IMR-90 (cell line): ENCODE measurements around the gene CLEC16A. TPM values are rescaled to one million over a fixed set of nuclear protein-coding genes. Genes with fewer than 3 reads are reported as not detected.

Experiments used
- ATAC-seq: fragments of 200-7000 bp; cut with Tn5 transposase; 2 replicates; pipeline ENCODE4 v1.9.1; 2020; ENCODE audit warnings: low read depth, mild to moderate bottlenecking, moderate library complexity
- BruUV-seq: library from RNA; stranded (reverse); fragments of 400-500 nt; replicated peaks from 2 replicates; lab custom pipeline; 2021; lab: Mats Ljungman, UMichigan
- CTCF ChIA-PET: fragments of 300-600 bp; formaldehyde crosslinking; extraction: SDS; loops from one replicate; lab custom pipeline; 2021; ENCODE audit warnings: antibody characterized with exemption; lab: Yijun Ruan, JAX
- POLR2A ChIA-PET: fragments of 300-600 bp; sonication (Branson Sonifier 250); formaldehyde crosslinking; loops from one replicate; lab custom pipeline; 2022; ENCODE audit warnings: antibody characterized with exemption; ENCODE audit not compliant: unreplicated experiment; lab: Charles Lee
- DNase-seq: peaks from one replicate; pipeline ENCODE4 v3.0.0; 2013
- H2AFZ ChIP-seq: replicated peaks from 2 replicates; pipeline ENCODE3; 2013; ENCODE audit warnings: low read length, mild to moderate bottlenecking; ENCODE audit not compliant: poor library complexity
- H2AK5ac ChIP-seq: 2 replicates; pipeline ENCODE4 v1.6.1; 2013; ENCODE audit warnings: low read depth, low read length, inconsistent platforms
- H2AK9ac ChIP-seq: replicated peaks from 2 replicates; pipeline ENCODE3; 2013; ENCODE audit warnings: mild to moderate bottlenecking, low read depth, low read length, moderate library complexity; ENCODE audit not compliant: poor library complexity
- H2BK120ac ChIP-seq: 2 replicates; pipeline ENCODE4 v1.6.1; 2013; ENCODE audit warnings: low read depth, low read length, inconsistent platforms
- H2BK15ac ChIP-seq: 3 replicates; pipeline ENCODE4 v1.6.1; 2013; ENCODE audit warnings: low read depth, low read length, inconsistent platforms
- H2BK20ac ChIP-seq: 2 replicates; pipeline ENCODE4 v1.6.1; 2013; ENCODE audit warnings: low read depth, mild to moderate bottlenecking, inconsistent platforms, low read length, moderate library complexity
- H2BK5ac ChIP-seq: 2 replicates; pipeline ENCODE4 v1.6.1; 2013; ENCODE audit warnings: mild to moderate bottlenecking, low read depth, low read length, inconsistent platforms; ENCODE audit not compliant: poor library complexity, severe bottlenecking
- H3K14ac ChIP-seq: replicated peaks from 2 replicates; pipeline ENCODE4 v1.6.1; 2013; ENCODE audit warnings: low read depth, low read length, inconsistent platforms
- H3K18ac ChIP-seq: 2 replicates; pipeline ENCODE4 v1.6.1; 2013; ENCODE audit warnings: low read depth, low read length, control low read depth
- H3K23ac ChIP-seq: 2 replicates; pipeline ENCODE4 v1.6.1; 2013; ENCODE audit warnings: low read depth, low read length, inconsistent platforms
- H3K27ac ChIP-seq: 2 replicates; pipeline ENCODE4 v1.5.1; 2013; ENCODE audit warnings: mild to moderate bottlenecking, control low read depth, low read length; ENCODE audit not compliant: insufficient read depth
- H3K27me3 ChIP-seq: 2 replicates; pipeline ENCODE4 v1.6.1; 2013; ENCODE audit warnings: low read length; ENCODE audit not compliant: control insufficient read depth, insufficient read depth
- H3K36me3 ChIP-seq: 2 replicates; pipeline ENCODE4 v1.6.1; 2013; ENCODE audit warnings: low read length, mixed read lengths; ENCODE audit not compliant: control insufficient read depth, insufficient read depth
- H3K4ac ChIP-seq: 2 replicates; pipeline ENCODE4 v1.6.1; 2013; ENCODE audit warnings: low read depth, low read length, inconsistent platforms
- H3K4me1 ChIP-seq: 2 replicates; pipeline ENCODE4 v1.6.1; 2013; ENCODE audit warnings: low read length, mixed read lengths; ENCODE audit not compliant: control insufficient read depth, insufficient read depth
- H3K4me2 ChIP-seq: 2 replicates; pipeline ENCODE4 v1.6.1; 2013; ENCODE audit warnings: low read depth, mild to moderate bottlenecking, control low read depth, low read length, moderate library complexity
- H3K4me3 ChIP-seq: 2 replicates; pipeline ENCODE4 v1.5.1; 2013; ENCODE audit warnings: low read depth, mild to moderate bottlenecking, control low read depth, low read length, moderate library complexity; ENCODE audit not compliant: insufficient read depth
- H3K56ac ChIP-seq: 2 replicates; pipeline ENCODE4 v1.6.1; 2013; ENCODE audit warnings: low read length, inconsistent platforms; ENCODE audit not compliant: insufficient read depth; ENCODE audit errors: extremely low read depth
- H3K79me1 ChIP-seq, 2 experiments: 2 replicates each; pipeline ENCODE4 v1.6.1; 2013; ENCODE audit warnings: low read length in 2 of 2, inconsistent platforms in 1 of 2, low read depth in 1 of 2
- H3K9ac ChIP-seq: 2 replicates; pipeline ENCODE4 v1.6.1; 2013; ENCODE audit warnings: low read depth, low read length, control low read depth
- H3K9me1 ChIP-seq: 2 replicates; pipeline ENCODE4 v1.6.1; 2013; ENCODE audit warnings: low read length, inconsistent platforms; ENCODE audit not compliant: insufficient read depth
- H3K9me3 ChIP-seq: 2 replicates; pipeline ENCODE4 v1.6.1; 2013; ENCODE audit warnings: low read length; ENCODE audit not compliant: control insufficient read depth, insufficient read depth
- H4K20me1 ChIP-seq: 2 replicates; pipeline ENCODE4 v1.6.1; 2013; ENCODE audit warnings: low read length, inconsistent platforms; ENCODE audit not compliant: insufficient read depth
- H4K5ac ChIP-seq: 2 replicates; pipeline ENCODE4 v1.6.1; 2013; ENCODE audit warnings: mild to moderate bottlenecking, low read depth, low read length, control low read depth
- H4K8ac ChIP-seq, 2 experiments: 2 replicates each; pipeline ENCODE4 v1.6.1; 2013; ENCODE audit warnings: low read depth in 2 of 2, low read length in 2 of 2, control low read depth in 1 of 2, inconsistent platforms in 1 of 2
- H4K91ac ChIP-seq: 2 replicates; pipeline ENCODE4 v1.6.1; 2013; ENCODE audit warnings: low read depth, low read length, inconsistent platforms; ENCODE audit not compliant: insufficient read depth
- BHLHE40 ChIP-seq: fragments of 150-350 bp; IDR thresholded peaks from 2 replicates; pipeline ENCODE4 v1.6.1; 2016; ENCODE audit warnings: mild to moderate bottlenecking, low read depth, low read length
- CEBPB ChIP-seq: IDR thresholded peaks from 2 replicates; pipeline ENCODE4 v1.6.1; 2012; ENCODE audit warnings: low read depth, low read length, improper control_type of control experiment
- CHD1 ChIP-seq: IDR thresholded peaks from 2 replicates; pipeline ENCODE4 v1.6.1; 2012; ENCODE audit warnings: low read depth, low read length, improper control_type of control experiment
- FOS ChIP-seq: fragments of 150-350 bp; IDR thresholded peaks from 2 replicates; pipeline ENCODE4 v1.6.1; 2016; ENCODE audit warnings: low read depth, low read length
- MAFK ChIP-seq: IDR thresholded peaks from 2 replicates; pipeline ENCODE4 v1.6.1; 2012; ENCODE audit warnings: low read depth, low read length, improper control_type of control experiment
- MAZ ChIP-seq: IDR thresholded peaks from 2 replicates; pipeline ENCODE4 v1.6.1; 2012; ENCODE audit warnings: low read depth, mild to moderate bottlenecking, low read length, improper control_type of control experiment, moderate library complexity, borderline replicate concordance
- MXI1 ChIP-seq: IDR thresholded peaks from 2 replicates; pipeline ENCODE4 v1.6.1; 2012; ENCODE audit warnings: low read depth, mild to moderate bottlenecking, low read length, moderate library complexity, borderline replicate concordance
- NFE2L2 ChIP-seq: fragments of 150-350 bp; IDR thresholded peaks from 2 replicates; pipeline ENCODE4 v1.6.1; 2016; ENCODE audit warnings: low read depth, mild to moderate bottlenecking, low read length
- POLR2A ChIP-seq: IDR thresholded peaks from 2 replicates; pipeline ENCODE4 v1.6.1; 2012; ENCODE audit warnings: mild to moderate bottlenecking, low read depth, low read length
- RAD21 ChIP-seq: IDR thresholded peaks from 2 replicates; pipeline ENCODE4 v1.6.1; 2012; ENCODE audit warnings: low read length, improper control_type of control experiment
- RCOR1 ChIP-seq: IDR thresholded peaks from 2 replicates; pipeline ENCODE4 v1.6.1; 2012; ENCODE audit warnings: mild to moderate bottlenecking, low read length, improper control_type of control experiment; ENCODE audit not compliant: insufficient replicate concordance
- RFX5 ChIP-seq: IDR thresholded peaks from 2 replicates; pipeline ENCODE4 v1.8.0; 2012; ENCODE audit warnings: low read depth, mild to moderate bottlenecking, low read length, moderate library complexity
- SMC3 ChIP-seq: fragments of 150-350 bp; IDR thresholded peaks from 2 replicates; pipeline ENCODE4 v1.6.1; 2016; ENCODE audit warnings: low read depth, mild to moderate bottlenecking, antibody characterized with exemption, low read length, moderate library complexity
- USF2 ChIP-seq: fragments of 150-350 bp; IDR thresholded peaks from 2 replicates; pipeline ENCODE4 v1.6.1; 2017; ENCODE audit warnings: mild to moderate bottlenecking, antibody characterized with exemption, low read length, low read depth
- WGBS, 2 experiments: methylation state at CpG; one replicate each; pipeline versions ENCODE4 v1.1.5 to v1.1.7; 2013; ENCODE audit warnings: missing lambda C conversion rate in 2 of 2; ENCODE audit not compliant: insufficient read length in 1 of 2; ENCODE audit errors: extremely low coverage in 2 of 2; 5-methylcytosine and 5-hydroxymethylcytosine counted together
- dilution Hi-C: fragments of 300-500 bp; cut with HindIII; formaldehyde crosslinking; loops from one replicate; pipeline ENCODE4 v1.14.3; 2018; ENCODE audit warnings: low sequenced_read_pairs; ENCODE audit not compliant: unreplicated experiment
- in situ Hi-C: fragments of 300-500 bp; cut with MboI; formaldehyde crosslinking; loops from 3 replicates; pipeline ENCODE4 v1.14.3; 2019; ENCODE audit warnings: low sequenced_read_pairs, inconsistent platforms, mixed read lengths
- intact Hi-C: fragments of 100-400 bp; cut with micrococcal nuclease; formaldehyde crosslinking; loops from 2 replicates; pipeline ENCODE4 v1.10.0; 2022
- polyA plus RNA-seq, 3 experiments: library from polyadenylated mRNA; depleted of rRNA; stranded (reverse); fragments of >200 nt; gene quantifications; 2 replicates each; pipeline ENCODE4 v1.2.3, GENCODE V29; 2012; ENCODE audit warnings: low replicate concordance in 1 of 3
- total RNA-seq: library from RNA; depleted of rRNA; stranded (reverse); fragments of >200 nt; gene quantifications from 2 replicates; pipeline ENCODE4 v1.2.3, GENCODE V29; 2012
- TF ChIP-seq, protein P1 (sequence below): conservative IDR thresholded peaks from 2 replicates; pipeline ENCODE4 v1.5.1; 2012; ENCODE audit warnings: mild to moderate bottlenecking, low read depth, low read length, improper control_type of control experiment
- TF ChIP-seq, protein P2 (sequence below): fragments of 150-350 bp; IDR thresholded peaks from 2 replicates; pipeline ENCODE4 v1.6.1; 2016; ENCODE audit warnings: low read depth, mild to moderate bottlenecking, low read length, moderate library complexity, borderline replicate concordance

Gene CLEC16A
- total and polyA plus RNA-seq, 2 of the 4 experiments (the other 2 are of a cell fraction) = 15.9 to 16.5 TPM

- CTCF ChIA-PET = no interaction called here
- BruUV-seq = no TSS peak
- Histone ChIP-seq H3K27me3 (no peaks in the 10 kb centered on the region), H3K23ac (no peak overlapping the region), H3K79me1 (peaks cover 12 to 31% of the 10 kb centered on the region in 2 experiments; a peak in 2 of 4 replicates), H2AFZ (no peak overlapping the region), H2BK20ac (peak overlapping the region; percentile 59; the same call in 1 of the 2 replicates), H3K9ac (no peak overlapping the region), H3K4me2 (no peak overlapping the region), H3K14ac (peak overlapping the region; percentile 62; the same call in 1 of the 2 replicates), H3K18ac (no peak overlapping the region; the same call in 1 of the 2 replicates), H3K36me3 (peaks cover 3% of the 10 kb centered on the region; the same call in 1 of the 2 replicates), H2AK5ac (peak overlapping the region; percentile 93), H2AK9ac (peak overlapping the region; percentile 50), H2BK120ac (peak overlapping the region; percentile 75), H4K5ac (peak overlapping the region; percentile 15), H3K4me1 (peaks cover 19% of the 10 kb centered on the region), H3K4me3 (no peak overlapping the region), H4K8ac (peak overlapping the region in 1 of 2 experiments; percentile 37; a peak in 2 of 4 replicates), H3K9me1 (peaks cover 26% of the 10 kb centered on the region), H3K56ac (no peak overlapping the region), H2BK5ac (no peak overlapping the region), H4K91ac (peak overlapping the region; percentile 57), H3K4ac (peak overlapping the region; percentile 54), H3K27ac (no peak overlapping the region; the same call in 1 of the 2 replicates), H3K9me3 (no peaks in the 10 kb centered on the region), H4K20me1 (no peaks in the 10 kb centered on the region), H2BK15ac (peak overlapping the region; percentile 91; the same call in 2 of the 3 replicates)
- DNase-seq (no peak), ATAC-seq (no peak)
- intact Hi-C loops = no loop called here
- POLR2A ChIA-PET = no interaction called here
- no CpG with 5 or more reads among the region's 8 CpGs for WGBS, 2 experiments
- dilution Hi-C loops = no loop called here
- no peak for TF ChIP-seq SMC3
- TF ChIP-seq MAZ = no peak
- no peak for TF ChIP-seq FOS
- TF ChIP-seq, protein P1, sequence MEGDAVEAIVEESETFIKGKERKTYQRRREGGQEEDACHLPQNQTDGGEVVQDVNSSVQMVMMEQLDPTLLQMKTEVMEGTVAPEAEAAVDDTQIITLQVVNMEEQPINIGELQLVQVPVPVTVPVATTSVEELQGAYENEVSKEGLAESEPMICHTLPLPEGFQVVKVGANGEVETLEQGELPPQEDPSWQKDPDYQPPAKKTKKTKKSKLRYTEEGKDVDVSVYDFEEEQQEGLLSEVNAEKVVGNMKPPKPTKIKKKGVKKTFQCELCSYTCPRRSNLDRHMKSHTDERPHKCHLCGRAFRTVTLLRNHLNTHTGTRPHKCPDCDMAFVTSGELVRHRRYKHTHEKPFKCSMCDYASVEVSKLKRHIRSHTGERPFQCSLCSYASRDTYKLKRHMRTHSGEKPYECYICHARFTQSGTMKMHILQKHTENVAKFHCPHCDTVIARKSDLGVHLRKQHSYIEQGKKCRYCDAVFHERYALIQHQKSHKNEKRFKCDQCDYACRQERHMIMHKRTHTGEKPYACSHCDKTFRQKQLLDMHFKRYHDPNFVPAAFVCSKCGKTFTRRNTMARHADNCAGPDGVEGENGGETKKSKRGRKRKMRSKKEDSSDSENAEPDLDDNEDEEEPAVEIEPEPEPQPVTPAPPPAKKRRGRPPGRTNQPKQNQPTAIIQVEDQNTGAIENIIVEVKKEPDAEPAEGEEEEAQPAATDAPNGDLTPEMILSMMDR = no peak
- TF ChIP-seq MXI1 = no peak
- TF ChIP-seq NFE2L2 = no peak
- no peak for TF ChIP-seq BHLHE40
- TF ChIP-seq, protein P2, sequence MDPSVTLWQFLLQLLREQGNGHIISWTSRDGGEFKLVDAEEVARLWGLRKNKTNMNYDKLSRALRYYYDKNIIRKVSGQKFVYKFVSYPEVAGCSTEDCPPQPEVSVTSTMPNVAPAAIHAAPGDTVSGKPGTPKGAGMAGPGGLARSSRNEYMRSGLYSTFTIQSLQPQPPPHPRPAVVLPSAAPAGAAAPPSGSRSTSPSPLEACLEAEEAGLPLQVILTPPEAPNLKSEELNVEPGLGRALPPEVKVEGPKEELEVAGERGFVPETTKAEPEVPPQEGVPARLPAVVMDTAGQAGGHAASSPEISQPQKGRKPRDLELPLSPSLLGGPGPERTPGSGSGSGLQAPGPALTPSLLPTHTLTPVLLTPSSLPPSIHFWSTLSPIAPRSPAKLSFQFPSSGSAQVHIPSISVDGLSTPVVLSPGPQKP = no peak
- no peak for TF ChIP-seq RCOR1
- TF ChIP-seq USF2 = no peak
- TF ChIP-seq CEBPB = no peak
- TF ChIP-seq POLR2A = no peak
- TF ChIP-seq CHD1 = no peak
- no peak for TF ChIP-seq RFX5
- no peak for TF ChIP-seq MAFK
- no peak for TF ChIP-seq RAD21
- in situ Hi-C loops = no loop called here
Measured at GRCh38 chr16:11012841-11013240, 68.5 kb downstream of the CLEC16A start.
